ENCODE results near the gene MYO1H.

MYO1H gene

DNA sequence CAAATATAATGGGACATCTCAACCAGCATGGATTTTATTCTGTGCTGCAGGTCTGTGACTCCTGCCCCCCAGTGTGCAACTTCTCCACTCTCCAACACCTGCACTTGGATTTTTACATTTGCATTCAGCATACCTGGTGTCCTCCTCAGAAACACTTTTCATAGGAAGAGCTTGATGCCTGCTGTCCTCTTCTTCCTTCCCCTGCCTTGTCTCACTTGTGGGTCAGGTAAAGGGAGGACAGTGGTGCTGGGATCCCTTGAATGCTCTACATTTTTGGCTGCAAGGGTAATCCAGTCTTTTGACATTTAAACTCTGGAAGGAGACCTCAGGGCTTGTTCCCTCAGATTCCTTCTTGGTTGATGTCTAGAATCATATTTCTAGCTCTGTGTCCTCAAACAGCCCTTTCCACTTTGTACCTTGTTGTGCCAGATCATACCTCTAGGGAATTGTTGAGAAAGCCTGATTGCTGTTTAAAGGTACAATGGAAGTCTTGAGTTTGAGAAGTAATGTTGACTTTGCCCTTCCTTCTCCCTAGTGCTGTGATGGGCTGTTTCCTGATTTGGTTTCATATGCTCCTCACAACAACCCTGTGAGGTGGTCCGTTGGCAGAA, 142.4 kb downstream of the MYO1H start:
- no peak overlapping the region for H3K56ac ChIP-seq (ENCODE audit: low read length)
- no peak overlapping the region for H4K5ac ChIP-seq (ENCODE audit: low read length)
- H3K27ac ChIP-seq (ENCODE audit: low read depth, low read length), result no peak overlapping the region
- no peak overlapping the region for H3K9ac ChIP-seq (ENCODE audit: low read length)
- no peak overlapping the region for H3K4me3 ChIP-seq (ENCODE audit: low read length)
- H3K79me1 ChIP-seq (ENCODE audit: low read length), result no peaks in the 10 kb centered on the region
- H2BK15ac ChIP-seq (replicated peaks; ENCODE audit: low read depth), result no peak overlapping the region
- no peak overlapping the region for H2AK5ac ChIP-seq (ENCODE audit: low read length)
- no peak overlapping the region for H2BK5ac ChIP-seq (ENCODE audit: low read length)
- H3K36me3 ChIP-seq (ENCODE audit: control insufficient read depth, insufficient read depth, low read length), result peaks cover 10% of the 10 kb centered on the region
- H3K18ac ChIP-seq (ENCODE audit: low read length), result no peak overlapping the region
- WGBS (ENCODE audit: extremely low coverage, insufficient coverage, low lambda C conversion rate), result no CpG with 5 or more reads among the region's 1 CpG
- H3K4ac ChIP-seq (ENCODE audit: low read depth, low read length), result no peak overlapping the region
- H2BK120ac ChIP-seq (ENCODE audit: low read depth, low read length), result no peak overlapping the region
- H3K23ac ChIP-seq (ENCODE audit: low read length), result no peak overlapping the region
- no peaks in the 10 kb centered on the region for H3K27me3 ChIP-seq (ENCODE audit: insufficient read depth, low read length, poor library complexity)
- no peak overlapping the region for H4K8ac ChIP-seq (ENCODE audit: low read depth, low read length)
- no peak overlapping the region for H3K4me2 ChIP-seq (ENCODE audit: low read length)
- DNase-seq, result no peak
- H3K4me1 ChIP-seq (ENCODE audit: control insufficient read depth, low read depth, low read length), result no peaks in the 10 kb centered on the region
- H3K79me2 ChIP-seq (ENCODE audit: control insufficient read depth, insufficient read depth, low read length), result no peaks in the 10 kb centered on the region

GRCh38 chr12:109491671-109492070, 144.0 kb downstream of the MYO1H start:
- H2BK120ac ChIP-seq (ENCODE audit: low read depth, low read length), result no peak overlapping the region
- no peak overlapping the region for H3K56ac ChIP-seq (ENCODE audit: low read length)
- no peak overlapping the region for H3K9ac ChIP-seq (ENCODE audit: low read length)
- no peak overlapping the region for H3K4ac ChIP-seq (ENCODE audit: low read depth, low read length)
- H3K36me3 ChIP-seq (ENCODE audit: control insufficient read depth, insufficient read depth, low read length), result peaks cover 5% of the 10 kb centered on the region
- no peak overlapping the region for H3K4me3 ChIP-seq (ENCODE audit: low read length)
- no peaks in the 10 kb centered on the region for H3K79me1 ChIP-seq (ENCODE audit: low read length)
- no peak overlapping the region for H4K5ac ChIP-seq (ENCODE audit: low read length)
- H3K79me2 ChIP-seq (ENCODE audit: control insufficient read depth, insufficient read depth, low read length), result no peaks in the 10 kb centered on the region
- no peak overlapping the region for H3K23ac ChIP-seq (ENCODE audit: low read length)
- H2BK15ac ChIP-seq (replicated peaks; ENCODE audit: low read depth), result no peak overlapping the region
- no peak overlapping the region for H3K4me2 ChIP-seq (ENCODE audit: low read length)
- DNase-seq, result no peak
- no peak overlapping the region for H2BK5ac ChIP-seq (ENCODE audit: low read length)
- H2AK5ac ChIP-seq (ENCODE audit: low read length), result no peak overlapping the region
- no CpG with 5 or more reads among the region's 4 CpGs for WGBS (ENCODE audit: extremely low coverage, insufficient coverage, low lambda C conversion rate)
- H3K27ac ChIP-seq (ENCODE audit: low read depth, low read length), result no peak overlapping the region
- H3K27me3 ChIP-seq (ENCODE audit: insufficient read depth, low read length, poor library complexity), result no peaks in the 10 kb centered on the region
- no peak overlapping the region for H3K18ac ChIP-seq (ENCODE audit: low read length)
- no peak overlapping the region for H4K8ac ChIP-seq (ENCODE audit: low read depth, low read length)
- H3K4me1 ChIP-seq (ENCODE audit: control insufficient read depth, low read depth, low read length), result no peaks in the 10 kb centered on the region

DNA sequence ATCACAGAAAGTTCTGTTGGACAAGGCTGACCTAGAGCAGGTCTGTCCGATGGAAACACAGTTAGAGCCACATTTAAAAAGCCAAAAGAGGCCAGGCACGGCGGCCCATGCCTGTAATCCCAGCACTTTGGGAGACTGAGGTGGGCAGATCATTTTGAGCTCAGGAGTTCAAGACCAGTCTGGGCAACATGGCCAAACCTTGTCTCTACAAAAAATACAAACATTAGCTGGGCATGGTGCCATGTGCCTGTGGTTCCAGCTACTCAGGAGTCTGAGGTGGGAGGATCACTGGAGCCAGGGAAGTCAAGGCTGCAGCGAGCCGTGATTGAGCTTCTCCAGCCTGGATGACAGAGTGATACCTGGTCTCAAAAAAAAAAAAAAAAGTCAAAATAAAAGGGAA, 144.7 kb downstream of the MYO1H start:
- Histone ChIP-seq H2BK120ac (ENCODE audit: low read depth, low read length) (no peak overlapping the region), H3K79me2 (ENCODE audit: control insufficient read depth, insufficient read depth, low read length) (no peaks in the 10 kb centered on the region), H4K8ac (ENCODE audit: low read depth, low read length) (no peak overlapping the region), H3K4me2 (ENCODE audit: low read length) (no peak overlapping the region), H3K4ac (ENCODE audit: low read depth, low read length) (no peak overlapping the region), H2AK5ac (ENCODE audit: low read length) (no peak overlapping the region), H3K36me3 (ENCODE audit: control insufficient read depth, insufficient read depth, low read length) (peaks cover 5% of the 10 kb centered on the region), H3K56ac (ENCODE audit: low read length) (no peak overlapping the region), H3K27me3 (ENCODE audit: insufficient read depth, low read length, poor library complexity) (no peaks in the 10 kb centered on the region), H3K18ac (ENCODE audit: low read length) (no peak overlapping the region), H3K4me1 (ENCODE audit: control insufficient read depth, low read depth, low read length) (no peaks in the 10 kb centered on the region), H3K27ac (ENCODE audit: low read depth, low read length) (no peak overlapping the region), H2BK15ac (replicated peaks; ENCODE audit: low read depth) (no peak overlapping the region), H3K9ac (ENCODE audit: low read length) (no peak overlapping the region), H4K5ac (ENCODE audit: low read length) (no peak overlapping the region), H3K23ac (ENCODE audit: low read length) (no peak overlapping the region), H3K4me3 (ENCODE audit: low read length) (no peak overlapping the region), H2BK5ac (ENCODE audit: low read length) (no peak overlapping the region), H3K79me1 (ENCODE audit: low read length) (no peaks in the 10 kb centered on the region)
- WGBS (ENCODE audit: extremely low coverage, insufficient coverage, low lambda C conversion rate), result no CpG with 5 or more reads among the region's 5 CpGs
- no peak for DNase-seq

DNA sequence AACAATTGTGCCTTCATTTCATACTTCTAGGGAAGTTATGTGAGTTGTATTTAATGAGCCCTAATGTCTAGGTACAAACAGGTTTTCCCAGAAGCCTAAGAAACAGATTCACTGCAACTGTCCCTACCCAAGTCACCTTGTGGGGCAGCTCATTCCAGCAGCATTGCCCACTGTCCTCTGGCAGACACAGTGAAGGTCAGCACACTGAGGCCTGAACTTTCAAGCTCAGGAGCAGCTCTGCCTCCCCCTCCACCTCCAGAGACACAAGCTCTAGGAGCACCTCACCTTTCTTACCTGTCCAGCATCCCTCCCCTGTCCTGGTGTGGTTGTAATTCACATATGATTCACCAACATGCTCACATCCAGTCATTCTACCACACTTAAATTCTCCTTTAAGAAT, 145.4 kb downstream of the MYO1H start:
- Histone ChIP-seq H3K18ac (ENCODE audit: low read length) (no peak overlapping the region), H2BK120ac (ENCODE audit: low read depth, low read length) (no peak overlapping the region), H3K4me2 (ENCODE audit: low read length) (no peak overlapping the region), H3K9ac (ENCODE audit: low read length) (no peak overlapping the region), H3K36me3 (ENCODE audit: control insufficient read depth, insufficient read depth, low read length) (peaks cover 5% of the 10 kb centered on the region), H3K4me1 (ENCODE audit: control insufficient read depth, low read depth, low read length) (no peaks in the 10 kb centered on the region), H3K4ac (ENCODE audit: low read depth, low read length) (no peak overlapping the region), H3K4me3 (ENCODE audit: low read length) (no peak overlapping the region), H3K23ac (ENCODE audit: low read length) (no peak overlapping the region), H2BK15ac (replicated peaks; ENCODE audit: low read depth) (no peak overlapping the region), H3K27me3 (ENCODE audit: insufficient read depth, low read length, poor library complexity) (no peaks in the 10 kb centered on the region), H4K5ac (ENCODE audit: low read length) (no peak overlapping the region), H3K27ac (ENCODE audit: low read depth, low read length) (no peak overlapping the region), H2BK5ac (ENCODE audit: low read length) (no peak overlapping the region), H2AK5ac (ENCODE audit: low read length) (no peak overlapping the region), H3K56ac (ENCODE audit: low read length) (no peak overlapping the region), H3K79me2 (ENCODE audit: control insufficient read depth, insufficient read depth, low read length) (no peaks in the 10 kb centered on the region), H4K8ac (ENCODE audit: low read depth, low read length) (no peak overlapping the region), H3K79me1 (ENCODE audit: low read length) (no peaks in the 10 kb centered on the region)
- no peak for DNase-seq

GRCh38 chr12:109493938-109494337, 146.2 kb downstream of the MYO1H start:
- Histone ChIP-seq H3K18ac (ENCODE audit: low read length) (no peak overlapping the region), H3K4me2 (ENCODE audit: low read length) (no peak overlapping the region), H3K9ac (ENCODE audit: low read length) (no peak overlapping the region), H2AK5ac (ENCODE audit: low read length) (no peak overlapping the region), H3K23ac (ENCODE audit: low read length) (no peak overlapping the region), H2BK120ac (ENCODE audit: low read depth, low read length) (no peak overlapping the region), H3K79me2 (ENCODE audit: control insufficient read depth, insufficient read depth, low read length) (no peaks in the 10 kb centered on the region), H3K79me1 (ENCODE audit: low read length) (no peaks in the 10 kb centered on the region), H2BK15ac (replicated peaks; ENCODE audit: low read depth) (no peak overlapping the region), H3K4me1 (ENCODE audit: control insufficient read depth, low read depth, low read length) (no peaks in the 10 kb centered on the region), H3K4ac (ENCODE audit: low read depth, low read length) (no peak overlapping the region), H3K27ac (ENCODE audit: low read depth, low read length) (no peak overlapping the region), H4K5ac (ENCODE audit: low read length) (no peak overlapping the region), H3K4me3 (ENCODE audit: low read length) (no peak overlapping the region), H3K36me3 (ENCODE audit: control insufficient read depth, insufficient read depth, low read length) (peaks cover 2% of the 10 kb centered on the region), H3K56ac (ENCODE audit: low read length) (no peak overlapping the region), H3K27me3 (ENCODE audit: insufficient read depth, low read length, poor library complexity) (no peaks in the 10 kb centered on the region), H4K8ac (ENCODE audit: low read depth, low read length) (no peak overlapping the region), H2BK5ac (ENCODE audit: low read length) (no peak overlapping the region)
- no peak for DNase-seq
- WGBS (ENCODE audit: extremely low coverage, insufficient coverage, low lambda C conversion rate), result no CpG with 5 or more reads among the region's 1 CpG

DNA sequence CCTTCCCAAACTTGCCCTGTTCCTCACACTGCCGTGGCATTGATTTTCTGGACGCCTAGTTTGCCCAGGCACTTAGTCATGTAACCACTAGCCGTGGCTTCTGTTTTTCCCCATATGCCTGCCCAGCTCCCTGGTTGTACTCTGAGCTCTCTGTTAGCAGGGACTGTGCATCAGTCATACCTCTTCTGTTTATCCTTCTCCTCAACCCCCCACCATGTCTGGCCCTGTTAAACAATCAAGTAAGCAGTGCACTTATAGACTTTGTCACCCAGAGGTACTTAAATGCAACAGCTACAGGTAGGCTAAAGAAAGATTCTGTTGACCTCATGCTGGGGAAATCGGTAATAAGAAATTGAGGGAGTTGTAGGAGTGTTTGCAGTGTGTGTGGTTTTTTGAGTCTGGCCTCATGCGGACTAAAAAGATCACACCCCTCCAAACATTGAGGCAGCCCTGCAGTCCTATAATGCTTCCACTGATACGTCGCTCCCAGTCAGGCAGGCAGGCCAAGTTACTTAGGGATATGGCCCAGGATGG, 146.7 kb downstream of the MYO1H start:
- H3K27ac ChIP-seq (ENCODE audit: low read depth, low read length), result no peak overlapping the region
- no peak for DNase-seq

More for the DNA sequence above, 146.7 kb downstream of the MYO1H start:
- no CpG with 5 or more reads among the region's 7 CpGs for WGBS (ENCODE audit: extremely low coverage, insufficient coverage, low lambda C conversion rate)
- Histone ChIP-seq H3K4me3 (ENCODE audit: low read length) (no peak overlapping the region), H3K36me3 (ENCODE audit: control insufficient read depth, insufficient read depth, low read length) (peaks cover 2% of the 10 kb centered on the region), H3K56ac (ENCODE audit: low read length) (no peak overlapping the region), H2BK15ac (replicated peaks; ENCODE audit: low read depth) (no peak overlapping the region), H2BK120ac (ENCODE audit: low read depth, low read length) (no peak overlapping the region), H2BK5ac (ENCODE audit: low read length) (no peak overlapping the region), H3K23ac (ENCODE audit: low read length) (no peak overlapping the region), H3K27me3 (ENCODE audit: insufficient read depth, low read length, poor library complexity) (no peaks in the 10 kb centered on the region), H2AK5ac (ENCODE audit: low read length) (no peak overlapping the region), H3K9ac (ENCODE audit: low read length) (no peak overlapping the region), H3K79me1 (ENCODE audit: low read length) (no peaks in the 10 kb centered on the region), H3K4me1 (ENCODE audit: control insufficient read depth, low read depth, low read length) (no peaks in the 10 kb centered on the region), H3K18ac (ENCODE audit: low read length) (no peak overlapping the region), H3K4me2 (ENCODE audit: low read length) (no peak overlapping the region), H3K79me2 (ENCODE audit: control insufficient read depth, insufficient read depth, low read length) (no peaks in the 10 kb centered on the region), H3K4ac (ENCODE audit: low read depth, low read length) (no peak overlapping the region), H4K8ac (ENCODE audit: low read depth, low read length) (no peak overlapping the region), H4K5ac (ENCODE audit: low read length) (no peak overlapping the region)

Measured in mesendoderm (in vitro differentiated cells).